Endothelial cell of umbilical vein (primary cell): ENCODE measurements around the gene NXPH1.

Experiments
- EZH2 ChIP-seq: IDR thresholded peaks from 2 replicates; pipeline ENCODE4 v1.6.1; 2012; ENCODE audit warnings: borderline replicate concordance, low read depth, mild to moderate bottlenecking, moderate library complexity, low read length, inconsistent platforms; ENCODE audit not compliant: severe bottlenecking
- MAX ChIP-seq: IDR thresholded peaks from 2 replicates; pipeline ENCODE4 v1.6.1; 2011; ENCODE audit not compliant: insufficient read depth, insufficient read length
- POLR2AphosphoS5 ChIP-seq: IDR thresholded peaks from 2 replicates; pipeline ENCODE4 v1.6.1; 2012; ENCODE audit warnings: low read depth, mild to moderate bottlenecking, control low read depth, low read length, moderate library complexity; ENCODE audit not compliant: insufficient read depth
- TF ChIP-seq, protein P1 (sequence below), 2 donors: IDR thresholded peaks; 1 replicate in 1 of 2; 2 replicates in 1 of 2; pipeline ENCODE4 v1.5.1; 2011; ENCODE audit warnings: low read length in 2 of 2, mild to moderate bottlenecking in 2 of 2, moderate library complexity in 2 of 2, control low read depth in 1 of 2, inconsistent platforms in 1 of 2, low read depth in 1 of 2; ENCODE audit not compliant: insufficient read depth in 1 of 2; ENCODE audit errors: extremely low read depth in 1 of 2

GRCh38 chr7:8422177-8422576, 11.2 kb upstream of the NXPH1 start:
- TF ChIP-seq POLR2AphosphoS5 (no peak), EZH2 (no peak), MAX (no peak)
- TF ChIP-seq, protein P1, sequence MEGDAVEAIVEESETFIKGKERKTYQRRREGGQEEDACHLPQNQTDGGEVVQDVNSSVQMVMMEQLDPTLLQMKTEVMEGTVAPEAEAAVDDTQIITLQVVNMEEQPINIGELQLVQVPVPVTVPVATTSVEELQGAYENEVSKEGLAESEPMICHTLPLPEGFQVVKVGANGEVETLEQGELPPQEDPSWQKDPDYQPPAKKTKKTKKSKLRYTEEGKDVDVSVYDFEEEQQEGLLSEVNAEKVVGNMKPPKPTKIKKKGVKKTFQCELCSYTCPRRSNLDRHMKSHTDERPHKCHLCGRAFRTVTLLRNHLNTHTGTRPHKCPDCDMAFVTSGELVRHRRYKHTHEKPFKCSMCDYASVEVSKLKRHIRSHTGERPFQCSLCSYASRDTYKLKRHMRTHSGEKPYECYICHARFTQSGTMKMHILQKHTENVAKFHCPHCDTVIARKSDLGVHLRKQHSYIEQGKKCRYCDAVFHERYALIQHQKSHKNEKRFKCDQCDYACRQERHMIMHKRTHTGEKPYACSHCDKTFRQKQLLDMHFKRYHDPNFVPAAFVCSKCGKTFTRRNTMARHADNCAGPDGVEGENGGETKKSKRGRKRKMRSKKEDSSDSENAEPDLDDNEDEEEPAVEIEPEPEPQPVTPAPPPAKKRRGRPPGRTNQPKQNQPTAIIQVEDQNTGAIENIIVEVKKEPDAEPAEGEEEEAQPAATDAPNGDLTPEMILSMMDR (IDR thresholded peaks at IDR 0.05; ENCODE audit: extremely low read depth in 1 of 2, insufficient read depth in 1 of 2, low read depth in 1 of 2, low read length in 2 of 2), result no peak
